Neural crest cell (in vitro differentiated cells): Measurements from ENCODE around the gene KIF18A. TPM values are rescaled to one million over a fixed set of nuclear protein-coding genes. Genes with fewer than 3 reads are reported as not detected.

ENCODE experiments used
- DNase-seq: peaks from one replicate; pipeline ENCODE4 v3.0.0; 2021; ENCODE audit warnings: low read depth, mixed read lengths, low spot score
- H3K27ac Mint-ChIP-seq: one replicate; pipeline ENCODE4 v1.8.0; 2021; ENCODE audit warnings: mild to moderate bottlenecking, mixed read lengths; ENCODE audit not compliant: unreplicated experiment
- H3K27me3 Mint-ChIP-seq: 2 replicates; pipeline ENCODE4 v1.8.0; 2021; ENCODE audit warnings: low read depth, mild to moderate bottlenecking, mixed read lengths
- H3K36me3 Mint-ChIP-seq: 2 replicates; pipeline ENCODE4 v1.8.0; 2021; ENCODE audit warnings: low read depth, mild to moderate bottlenecking, mixed read lengths
- H3K4me1 Mint-ChIP-seq: 2 replicates; pipeline ENCODE4 v1.8.0; 2021; ENCODE audit warnings: mixed read lengths
- H3K4me3 Mint-ChIP-seq: one replicate; pipeline ENCODE4 v1.8.0; 2021; ENCODE audit warnings: mild to moderate bottlenecking, mixed read lengths
- H3K9me3 Mint-ChIP-seq: 2 replicates; pipeline ENCODE4 v1.8.0; 2021; ENCODE audit warnings: mixed read lengths
- total RNA-seq: library from RNA; stranded (reverse); gene quantifications from 2 replicates; pipeline ENCODE4 v1.2.1, GENCODE V29; 2021
- TF ChIP-seq, protein P1 (sequence below): fragments of 200-600 bp; sonication (generic); conservative IDR thresholded peaks from 2 replicates; pipeline ENCODE4 v1.5.0; 2021; ENCODE audit warnings: antibody characterized with exemption, mild to moderate bottlenecking

KIF18A gene
- total RNA-seq, 1 donor from 2014 or later = 28.2 TPM

DNA sequence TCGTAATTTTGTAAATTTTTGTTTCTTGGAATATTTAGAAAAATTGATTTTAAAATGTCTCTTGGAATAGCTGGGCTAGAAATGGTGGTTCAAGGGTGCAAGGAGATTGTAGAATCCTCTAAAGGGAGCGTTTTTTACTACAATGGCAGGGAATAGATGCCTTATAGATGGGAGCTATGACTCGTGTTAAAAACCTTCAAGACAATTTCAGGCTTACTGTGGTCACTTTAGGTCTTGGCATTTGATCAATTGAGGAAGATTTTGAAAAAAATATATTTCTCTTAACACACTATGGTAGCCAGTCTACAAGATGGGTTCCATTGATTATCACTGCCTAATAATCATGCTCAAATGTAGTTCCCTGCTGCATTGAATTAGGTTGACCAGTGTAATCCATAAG is 25.2 kb upstream of the KIF18A start:
- no peak for DNase-seq
- TF ChIP-seq, protein P1, sequence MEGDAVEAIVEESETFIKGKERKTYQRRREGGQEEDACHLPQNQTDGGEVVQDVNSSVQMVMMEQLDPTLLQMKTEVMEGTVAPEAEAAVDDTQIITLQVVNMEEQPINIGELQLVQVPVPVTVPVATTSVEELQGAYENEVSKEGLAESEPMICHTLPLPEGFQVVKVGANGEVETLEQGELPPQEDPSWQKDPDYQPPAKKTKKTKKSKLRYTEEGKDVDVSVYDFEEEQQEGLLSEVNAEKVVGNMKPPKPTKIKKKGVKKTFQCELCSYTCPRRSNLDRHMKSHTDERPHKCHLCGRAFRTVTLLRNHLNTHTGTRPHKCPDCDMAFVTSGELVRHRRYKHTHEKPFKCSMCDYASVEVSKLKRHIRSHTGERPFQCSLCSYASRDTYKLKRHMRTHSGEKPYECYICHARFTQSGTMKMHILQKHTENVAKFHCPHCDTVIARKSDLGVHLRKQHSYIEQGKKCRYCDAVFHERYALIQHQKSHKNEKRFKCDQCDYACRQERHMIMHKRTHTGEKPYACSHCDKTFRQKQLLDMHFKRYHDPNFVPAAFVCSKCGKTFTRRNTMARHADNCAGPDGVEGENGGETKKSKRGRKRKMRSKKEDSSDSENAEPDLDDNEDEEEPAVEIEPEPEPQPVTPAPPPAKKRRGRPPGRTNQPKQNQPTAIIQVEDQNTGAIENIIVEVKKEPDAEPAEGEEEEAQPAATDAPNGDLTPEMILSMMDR = no peak
- H3K27ac Mint-ChIP-seq = no peak overlapping the region
- H3K27me3 Mint-ChIP-seq = no peaks in the 10 kb centered on the region
- no peaks in the 10 kb centered on the region for H3K4me1 Mint-ChIP-seq
- no peak overlapping the region for H3K4me3 Mint-ChIP-seq
- H3K36me3 Mint-ChIP-seq = peaks cover 53% of the 10 kb centered on the region
- peaks cover 18% of the 10 kb centered on the region for H3K9me3 Mint-ChIP-seq

DNA sequence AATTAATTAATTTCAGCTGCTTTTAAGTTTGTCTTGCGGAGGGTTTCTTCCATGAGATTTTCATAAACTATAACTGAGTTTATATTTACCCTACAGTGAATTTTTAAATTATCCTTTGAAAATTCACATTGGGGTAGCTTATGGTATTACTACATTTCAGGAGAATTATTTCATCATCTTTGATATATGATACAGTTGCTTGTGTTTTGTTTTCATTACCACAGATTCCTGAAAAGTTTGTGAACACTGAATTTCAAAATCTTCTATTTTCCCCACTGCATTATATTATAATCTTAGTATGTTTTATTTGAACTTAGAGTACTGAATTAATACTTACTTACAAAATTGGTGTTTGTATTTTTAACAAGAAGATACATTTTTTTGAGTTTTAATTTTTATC is 24.6 kb upstream of the KIF18A start:
- Mint-ChIP-seq H3K4me1 (no peaks in the 10 kb centered on the region), H3K36me3 (peaks cover 47% of the 10 kb centered on the region), H3K4me3 (no peak overlapping the region)

DNA sequence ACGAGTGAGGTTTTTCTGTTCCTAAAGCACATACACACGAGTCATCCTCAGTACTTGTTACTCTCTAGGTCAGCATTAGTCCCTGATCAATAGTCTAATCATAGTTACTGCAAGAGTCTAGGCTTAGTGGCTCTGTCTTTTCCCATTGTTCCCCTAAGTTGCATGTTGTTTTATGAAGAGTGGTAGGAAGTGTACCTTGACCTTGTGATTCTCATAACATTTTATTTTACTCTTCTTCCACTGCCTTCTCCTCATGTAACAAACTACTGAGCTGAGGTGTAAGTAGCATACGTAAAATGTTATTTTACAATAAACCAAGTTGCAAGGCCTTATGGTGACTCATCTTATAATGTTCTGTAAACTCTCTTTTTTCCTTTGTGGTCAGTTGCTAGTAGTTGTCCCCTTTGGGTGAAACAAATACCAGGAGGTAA is 15.2 kb upstream of the KIF18A start:
- no peaks in the 10 kb centered on the region for H3K27me3 Mint-ChIP-seq
- TF ChIP-seq, protein P1 = no peak
- H3K4me1 Mint-ChIP-seq = no peaks in the 10 kb centered on the region
- no peak overlapping the region for H3K4me3 Mint-ChIP-seq
- DNase-seq = no peak
- H3K36me3 Mint-ChIP-seq = peaks cover 4% of the 10 kb centered on the region
- no peak overlapping the region for H3K27ac Mint-ChIP-seq
- H3K9me3 Mint-ChIP-seq = no peaks in the 10 kb centered on the region

More for the DNA sequence above, 24.6 kb upstream of the KIF18A start:
- TF ChIP-seq, protein P1 = no peak
- no peaks in the 10 kb centered on the region for H3K27me3 Mint-ChIP-seq
- no peak overlapping the region for H3K27ac Mint-ChIP-seq
- H3K9me3 Mint-ChIP-seq = peaks cover 18% of the 10 kb centered on the region
- DNase-seq = no peak

DNA sequence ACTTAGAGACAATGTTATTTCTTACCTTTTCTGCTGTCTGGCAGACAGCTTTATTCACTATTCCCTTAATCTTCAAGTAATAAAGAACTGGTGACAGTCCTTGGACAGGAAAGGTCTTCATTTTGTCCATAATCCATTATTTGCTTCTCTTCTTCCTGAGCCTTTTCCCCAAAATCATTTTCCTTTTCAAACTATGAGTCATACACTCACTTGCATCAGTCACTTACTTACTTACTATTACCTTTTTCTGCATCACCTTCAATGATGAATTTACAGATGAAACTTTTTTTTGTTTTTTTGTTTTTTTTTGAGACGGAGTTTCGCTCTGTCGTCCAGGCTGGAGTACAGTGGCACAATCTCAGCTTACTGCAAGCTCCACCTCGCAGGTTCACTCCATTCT is 9.8 kb upstream of the KIF18A start:
- Mint-ChIP-seq H3K27me3 (no peaks in the 10 kb centered on the region), H3K27ac (peak overlapping the region; percentile 3), H3K36me3 (peaks cover 4% of the 10 kb centered on the region)

DNA sequence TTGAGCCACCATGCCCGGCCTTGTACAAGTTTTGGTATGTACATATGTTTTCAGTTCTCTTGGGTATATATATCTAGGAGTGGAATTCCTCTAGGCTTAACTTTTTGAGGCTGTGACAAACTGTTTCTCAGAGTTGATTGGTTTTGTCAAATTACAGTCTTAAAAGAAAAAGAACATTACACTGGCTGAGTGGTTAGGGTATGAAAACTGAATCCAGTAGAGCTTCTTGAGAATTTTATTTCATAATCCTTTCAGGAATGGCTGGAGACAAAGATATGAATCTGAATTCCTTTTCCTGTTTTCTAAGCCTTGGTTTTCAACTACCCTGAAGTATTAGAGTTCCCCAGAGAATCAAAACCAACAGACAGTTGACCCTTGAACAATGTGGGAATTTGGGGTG is 6.8 kb upstream of the KIF18A start:
- H3K9me3 Mint-ChIP-seq = no peaks in the 10 kb centered on the region
- H3K4me1 Mint-ChIP-seq = peaks cover 28% of the 10 kb centered on the region
- H3K36me3 Mint-ChIP-seq = peaks cover 4% of the 10 kb centered on the region
- DNase-seq = no peak
- TF ChIP-seq, protein P1 = no peak
- no peak overlapping the region for H3K27ac Mint-ChIP-seq
- no peaks in the 10 kb centered on the region for H3K27me3 Mint-ChIP-seq
- no peak overlapping the region for H3K4me3 Mint-ChIP-seq

More for the DNA sequence above, 9.8 kb upstream of the KIF18A start:
- Mint-ChIP-seq H3K9me3 (no peaks in the 10 kb centered on the region), H3K4me3 (no peak overlapping the region), H3K4me1 (no peaks in the 10 kb centered on the region)
- no peak for DNase-seq
- TF ChIP-seq, protein P1 = no peak

DNA sequence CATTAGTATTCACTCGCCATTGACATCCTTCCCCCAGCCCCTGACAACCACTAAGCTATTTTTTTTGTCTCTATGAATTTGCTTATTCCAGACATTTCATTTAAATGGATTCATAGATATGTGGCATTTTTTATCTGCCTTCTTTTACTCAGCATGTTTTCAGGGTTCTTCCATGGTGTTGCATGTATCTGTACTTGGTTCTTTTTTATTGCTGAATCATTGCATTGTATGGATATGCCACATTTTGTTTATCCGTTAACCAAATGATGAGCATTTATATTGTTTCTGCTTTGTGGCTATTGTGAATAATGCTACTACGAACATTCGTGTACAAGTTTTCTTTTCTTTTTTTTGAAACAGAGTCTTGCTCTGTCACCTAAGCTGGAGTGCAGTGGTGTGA is 6.2 kb upstream of the KIF18A start:
- Mint-ChIP-seq H3K27me3 (no peaks in the 10 kb centered on the region), H3K27ac (no peak overlapping the region), H3K4me1 (peaks cover 35% of the 10 kb centered on the region), H3K4me3 (no peak overlapping the region), H3K36me3 (peaks cover 4% of the 10 kb centered on the region), H3K9me3 (no peaks in the 10 kb centered on the region)
- TF ChIP-seq, protein P1 = no peak
- no peak for DNase-seq
